HG03469 (cell line): Measurements from ENCODE around the gene RFX2.

ENCODE experiments used
- ATAC-seq: cut with Tn5 transposase; IDR thresholded peaks from one replicate; pipeline ENCODE4 v1.9.1; 2021; ENCODE audit warnings: mild to moderate bottlenecking, moderate library complexity, moderate number of reproducible peaks; ENCODE audit not compliant: unreplicated experiment

RFX2 gene

DNA sequence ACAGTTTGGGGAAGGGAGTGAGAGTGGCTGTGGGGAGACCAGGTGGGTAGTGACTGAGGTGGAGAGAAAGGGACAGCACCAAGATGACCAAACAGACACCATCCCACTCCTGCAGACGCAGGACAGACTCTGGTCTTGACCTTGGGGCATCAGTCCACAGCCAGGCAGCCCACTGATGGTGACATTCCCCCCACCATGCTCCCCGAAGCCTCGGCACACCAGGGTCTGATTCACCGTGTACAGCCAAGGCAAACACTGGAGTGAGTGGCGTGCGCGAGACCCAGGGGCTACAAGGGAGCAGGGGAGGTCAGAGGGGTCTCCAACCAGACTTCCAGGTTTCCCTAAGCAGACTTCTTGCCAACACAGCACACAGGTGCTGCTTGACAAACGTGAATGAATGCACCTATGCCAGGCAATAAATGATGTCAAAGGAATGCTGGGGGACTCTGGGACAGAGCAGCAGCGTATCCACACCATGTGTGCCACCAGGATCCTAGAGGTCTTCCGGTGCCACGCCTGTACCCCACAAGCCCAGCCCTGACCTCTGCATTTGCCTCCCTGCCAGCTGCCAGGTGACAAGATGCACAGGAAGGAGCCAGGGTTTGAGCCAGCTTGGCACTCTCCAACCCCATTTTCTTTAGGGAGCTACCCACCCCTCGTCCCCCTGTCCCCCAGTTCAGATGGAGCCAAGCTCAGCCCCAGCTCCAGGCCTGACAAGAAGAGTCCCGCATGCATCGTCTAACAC, 150.9 kb downstream of the RFX2 start:
- no peak for ATAC-seq

DNA sequence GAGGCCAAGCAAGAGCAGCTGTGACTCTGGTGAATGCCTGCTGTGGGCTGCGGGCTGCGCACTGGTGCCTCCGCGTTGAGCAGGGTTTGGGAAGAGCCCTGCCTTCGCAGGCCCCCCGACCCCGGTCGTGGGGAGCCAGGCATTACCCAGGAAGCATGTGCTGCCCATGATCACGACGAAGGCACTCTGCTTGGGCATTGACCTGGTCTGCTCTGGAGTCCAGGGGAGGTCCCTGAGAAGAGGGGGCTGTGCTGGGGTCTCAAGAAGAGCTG, 151.5 kb downstream of the RFX2 start:
- no peak for ATAC-seq

DNA sequence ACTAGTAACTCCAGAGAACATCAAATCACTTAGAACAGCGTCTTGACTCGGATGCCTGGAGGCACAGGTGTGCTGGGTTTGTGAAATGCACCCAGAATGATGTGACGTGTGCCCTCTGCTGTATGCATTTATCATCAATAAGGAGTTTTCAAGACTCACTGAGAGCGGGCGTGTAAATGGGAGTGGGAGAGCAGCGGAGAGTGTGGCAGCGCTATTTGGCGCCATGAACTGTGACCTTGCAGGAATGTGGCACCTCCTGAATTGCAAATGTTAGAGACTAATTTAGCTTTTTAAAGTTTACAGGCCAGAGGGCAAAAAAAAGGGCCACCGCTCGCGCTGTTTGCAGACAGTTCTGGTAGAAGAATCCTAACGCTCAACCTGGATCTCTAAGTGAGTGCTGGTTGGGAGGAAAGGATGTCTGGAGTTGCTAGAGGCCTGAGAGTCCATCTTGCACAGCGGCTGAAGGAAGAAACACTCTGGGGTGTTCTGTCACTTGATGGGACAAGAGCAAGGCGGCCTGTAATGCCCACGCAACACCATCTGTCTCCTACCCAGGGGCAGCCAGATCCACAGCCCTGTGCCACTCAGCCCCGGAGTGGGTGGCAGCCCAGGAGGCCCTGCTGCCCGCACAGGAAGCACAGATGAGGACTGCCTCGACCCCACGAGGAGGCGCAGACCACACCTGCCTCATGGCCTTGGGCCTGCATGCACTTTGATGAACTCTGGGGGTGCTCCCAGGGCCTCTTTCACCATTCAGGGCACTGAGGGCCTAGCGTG, 152.0 kb downstream of the RFX2 start:
- ATAC-seq, result no peak

DNA sequence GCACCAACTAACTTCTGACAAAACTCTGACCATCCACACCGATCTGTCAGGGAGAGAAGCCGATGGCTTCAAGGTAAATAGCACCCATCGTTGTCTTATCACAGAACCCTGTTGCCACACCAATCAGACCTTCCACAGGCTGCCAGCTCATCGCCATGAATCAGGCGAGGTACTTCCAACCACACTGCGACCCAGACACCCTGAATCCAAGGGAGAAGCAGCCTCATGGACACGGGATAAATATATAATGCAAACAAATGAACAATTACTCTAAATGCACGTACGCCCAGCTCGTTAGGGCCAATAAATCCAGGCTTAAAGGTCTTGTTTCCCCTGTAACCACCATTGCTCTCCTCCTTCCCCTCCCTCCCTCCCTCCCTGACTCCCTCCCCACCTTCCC, 153.1 kb downstream of the RFX2 start:
- ATAC-seq, result no peak

DNA sequence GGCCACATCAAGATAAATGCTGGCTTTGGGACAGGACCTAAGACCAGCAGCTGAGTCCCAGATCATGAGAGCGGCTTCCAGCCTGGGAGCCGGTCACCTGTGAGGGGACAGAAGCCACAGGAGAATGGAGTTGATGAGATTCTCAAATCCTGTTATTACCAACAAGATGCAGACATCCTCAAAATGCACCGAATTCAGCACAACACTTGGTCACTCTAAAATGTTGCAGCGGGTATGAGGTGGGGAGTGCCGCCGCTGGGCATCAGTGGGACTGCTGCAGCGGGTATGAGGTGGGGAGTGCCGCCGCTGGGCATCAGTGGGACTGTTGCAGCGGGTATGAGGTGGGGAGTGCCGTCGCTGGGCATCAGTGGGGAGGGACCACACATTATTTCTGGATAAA, 153.6 kb downstream of the RFX2 start:
- ATAC-seq, result no peak

DNA sequence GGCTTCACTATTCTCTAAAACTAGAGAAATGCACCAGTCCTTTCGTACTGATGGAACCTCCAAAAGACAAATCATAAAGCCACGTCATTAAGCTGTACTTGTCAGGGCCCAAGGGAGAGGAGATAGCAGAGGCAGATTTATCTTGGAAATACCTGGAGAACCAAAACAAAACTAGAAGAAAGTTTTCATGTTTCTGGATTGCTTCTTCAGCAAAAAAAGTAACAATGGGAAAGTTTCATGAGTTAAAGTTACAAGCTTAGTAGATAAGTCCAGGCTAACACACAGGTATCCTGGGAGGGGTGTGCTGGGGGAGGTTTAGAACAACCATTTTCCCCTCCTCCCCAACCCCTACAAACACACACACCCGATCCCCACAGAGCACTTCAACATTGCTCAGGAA, 154.0 kb downstream of the RFX2 start:
- no peak for ATAC-seq

DNA sequence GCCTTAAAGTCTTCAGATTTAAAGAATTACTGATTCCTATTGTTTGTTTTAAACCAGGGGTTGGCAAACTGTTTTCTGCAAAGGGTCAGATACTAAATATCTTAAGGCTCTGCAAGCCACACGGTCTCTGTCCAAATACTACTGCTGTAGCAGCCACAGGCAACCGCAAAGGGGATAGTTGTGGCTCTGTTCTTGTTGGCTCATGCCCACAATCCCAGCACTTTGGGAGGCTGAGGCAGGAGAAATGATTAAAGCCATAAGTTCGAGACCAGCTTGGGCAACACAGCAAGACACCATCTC, 154.7 kb downstream of the RFX2 start:
- no peak for ATAC-seq

DNA sequence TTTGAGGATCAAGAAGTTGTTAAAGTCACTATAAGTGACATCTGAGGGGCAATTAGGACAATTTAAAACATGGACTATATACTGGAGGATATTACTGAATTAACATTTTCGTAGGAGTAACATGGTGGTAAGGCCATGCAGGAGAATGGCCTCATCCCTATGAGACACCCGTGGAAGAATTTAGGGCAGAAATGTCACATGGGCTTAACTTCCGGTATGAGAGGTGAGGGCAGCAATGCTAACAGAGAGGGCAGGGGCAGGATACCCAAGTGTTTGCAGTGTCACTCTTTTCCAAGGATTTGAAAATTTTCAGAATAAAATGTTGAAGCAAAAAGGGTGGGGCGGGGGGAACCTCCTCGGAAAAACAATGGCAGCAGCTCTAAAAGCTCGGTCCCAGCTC, 156.0 kb downstream of the RFX2 start:
- no peak for ATAC-seq

DNA sequence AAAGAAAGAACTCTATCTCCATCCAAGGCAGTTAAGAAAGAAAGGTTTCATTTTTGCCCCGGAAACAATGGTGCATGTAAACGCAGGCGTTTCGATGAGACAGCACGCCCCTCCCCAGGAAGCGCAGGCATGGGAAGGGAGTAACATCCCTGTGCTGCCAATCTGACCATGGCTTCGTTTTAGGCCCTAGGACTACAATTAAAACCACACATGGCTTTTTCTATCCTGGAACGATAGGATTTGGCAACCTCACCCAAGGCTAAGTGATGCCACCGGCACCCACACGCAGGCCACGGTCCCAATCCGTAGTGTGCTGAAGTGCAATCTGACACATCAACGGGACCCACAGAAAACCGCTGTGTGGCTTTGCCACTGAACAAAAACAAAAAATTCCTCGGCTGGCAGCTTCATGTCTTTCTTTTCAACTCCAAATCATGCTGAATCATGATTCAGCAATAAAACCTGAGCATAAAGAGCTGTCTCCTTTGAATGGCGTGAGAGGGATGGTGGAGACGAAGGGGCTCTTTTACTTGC, 156.6 kb downstream of the RFX2 start:
- ATAC-seq, result no peak

DNA sequence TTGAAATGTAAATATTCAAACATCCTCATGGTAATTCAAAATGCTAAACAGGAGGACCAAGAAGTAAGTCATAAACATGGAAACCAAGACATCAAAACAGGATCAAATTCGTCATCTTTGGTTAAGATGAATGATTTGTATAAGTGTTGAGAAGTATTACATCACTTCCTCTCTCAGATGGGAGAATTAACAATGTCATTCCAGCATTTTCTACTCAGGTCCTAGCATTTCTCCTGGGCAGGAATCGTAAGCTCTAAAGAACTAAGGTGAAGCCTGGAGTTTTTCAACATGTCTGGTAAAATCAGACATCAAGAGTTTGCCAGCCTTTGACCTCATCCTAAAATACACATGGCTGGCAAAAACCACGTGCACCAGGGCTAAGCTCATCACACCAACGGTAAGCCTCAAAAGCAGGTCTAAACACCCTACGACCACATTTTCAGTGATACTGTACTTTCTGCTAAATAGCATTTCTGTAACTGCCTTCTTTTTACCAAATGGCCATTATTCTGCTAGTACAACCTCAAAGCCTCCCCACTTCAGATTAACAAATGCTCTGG, 157.2 kb downstream of the RFX2 start:
- ATAC-seq, result no peak

DNA sequence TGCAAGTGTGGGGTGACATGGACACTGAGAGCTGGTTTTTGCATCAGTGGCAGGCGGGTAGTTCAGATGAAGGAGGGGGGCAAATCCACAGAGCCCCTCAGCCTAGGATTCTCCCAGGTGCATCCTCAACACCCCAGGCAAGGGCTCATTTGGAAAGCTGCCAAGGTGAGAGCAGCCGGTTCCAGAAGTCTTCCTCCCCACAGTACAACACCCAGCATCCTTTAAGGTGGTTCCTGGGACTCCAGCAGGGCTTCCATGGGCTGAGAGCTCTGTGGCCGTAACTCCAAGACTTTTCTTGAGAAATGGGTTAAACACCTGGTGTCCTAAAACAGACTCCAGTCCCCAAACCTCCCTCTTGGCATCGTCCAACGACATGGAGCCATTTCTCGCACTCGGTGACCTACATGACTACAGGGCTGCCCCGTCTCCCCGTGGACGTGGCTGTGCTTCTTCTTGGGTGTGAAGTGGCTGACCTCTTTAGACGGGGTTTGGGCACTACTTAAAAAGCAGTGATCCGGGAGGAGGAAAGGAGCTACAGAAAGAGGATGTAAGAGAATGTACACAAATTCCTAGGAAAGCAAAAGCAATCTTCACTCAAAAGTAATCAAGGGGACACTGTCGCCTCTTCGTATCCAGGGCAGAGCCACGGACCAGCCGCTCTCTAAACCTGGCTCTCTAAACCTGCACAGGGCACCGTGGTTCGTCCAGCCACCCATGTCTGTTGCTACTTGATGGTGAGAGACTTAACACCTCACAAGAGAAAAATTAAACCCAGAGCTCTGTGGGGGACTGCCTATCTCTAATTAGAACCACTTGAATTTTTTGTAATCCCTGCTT, 157.9 kb downstream of the RFX2 start:
- ATAC-seq, result no peak

DNA sequence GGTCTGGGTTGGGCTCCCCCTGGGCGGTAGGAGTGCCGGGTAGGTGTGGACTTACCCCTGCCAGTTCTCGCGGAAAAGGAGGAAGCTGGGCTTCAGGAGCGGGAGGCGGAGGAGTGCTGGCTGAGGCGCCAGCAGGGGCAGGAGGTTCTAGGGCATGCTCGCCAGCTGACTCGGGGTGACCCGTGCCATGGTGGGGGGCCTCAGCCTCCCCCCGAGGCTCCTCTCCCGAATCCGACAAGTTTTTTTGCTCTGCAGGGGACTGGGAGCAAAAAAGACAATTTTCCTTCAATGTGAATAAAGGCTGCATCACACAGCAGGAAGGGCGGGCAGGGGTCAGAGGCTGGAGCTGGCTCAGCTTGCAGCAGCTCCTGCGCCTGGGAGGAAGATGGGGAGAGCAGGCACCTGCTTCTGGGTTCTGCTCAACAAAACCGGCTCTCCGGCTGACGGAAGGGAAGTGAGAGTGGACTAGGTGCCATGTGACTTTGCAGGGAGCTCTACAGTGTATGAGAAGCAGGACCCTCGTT, 158.9 kb downstream of the RFX2 start:
- ATAC-seq, result no peak

DNA sequence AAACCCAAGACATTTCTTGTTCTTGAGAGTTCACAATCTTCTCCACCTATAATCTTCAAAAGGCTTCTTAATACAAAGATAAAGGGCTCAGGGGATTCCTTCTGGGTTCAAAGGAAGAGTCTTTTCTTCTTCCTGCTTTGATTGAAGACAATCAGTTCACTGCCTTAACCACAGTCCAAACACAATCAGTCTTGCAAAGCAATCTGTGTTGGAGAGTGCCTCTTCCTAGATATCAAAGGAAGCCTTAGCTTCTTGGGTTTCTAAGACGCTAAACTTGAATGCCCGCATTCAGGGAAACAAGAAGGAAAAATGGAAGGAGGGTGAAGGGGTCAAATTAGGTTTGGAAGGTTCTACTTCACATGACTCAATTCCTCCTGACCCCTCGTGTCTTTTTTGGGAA, 159.6 kb downstream of the RFX2 start:
- ATAC-seq, result no peak

DNA sequence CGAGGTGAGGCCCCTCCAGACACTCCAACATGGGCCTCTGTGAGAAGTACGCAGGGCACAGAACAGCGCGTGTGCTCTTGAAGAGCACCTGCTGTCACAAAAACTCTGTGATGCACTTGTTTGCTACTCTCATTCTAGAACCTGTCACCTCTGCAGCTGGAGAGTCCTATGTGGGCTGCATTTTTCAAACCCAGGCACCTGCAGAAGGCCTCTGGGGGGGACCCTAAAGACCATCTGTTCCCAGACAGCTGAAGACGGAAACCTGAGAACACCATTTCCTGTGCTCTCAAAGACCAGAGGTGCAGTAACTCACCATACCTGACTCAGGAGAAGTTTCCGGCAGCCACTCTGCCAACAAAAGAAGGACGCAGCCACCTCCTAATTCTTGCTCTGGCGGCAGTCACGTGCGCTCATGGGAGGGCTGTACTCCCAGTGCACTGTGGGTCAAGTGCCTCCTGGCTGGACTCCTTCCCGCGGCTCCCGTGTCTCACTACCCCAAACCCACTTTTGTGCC, 160.5 kb downstream of the RFX2 start:
- ATAC-seq, result no peak

DNA sequence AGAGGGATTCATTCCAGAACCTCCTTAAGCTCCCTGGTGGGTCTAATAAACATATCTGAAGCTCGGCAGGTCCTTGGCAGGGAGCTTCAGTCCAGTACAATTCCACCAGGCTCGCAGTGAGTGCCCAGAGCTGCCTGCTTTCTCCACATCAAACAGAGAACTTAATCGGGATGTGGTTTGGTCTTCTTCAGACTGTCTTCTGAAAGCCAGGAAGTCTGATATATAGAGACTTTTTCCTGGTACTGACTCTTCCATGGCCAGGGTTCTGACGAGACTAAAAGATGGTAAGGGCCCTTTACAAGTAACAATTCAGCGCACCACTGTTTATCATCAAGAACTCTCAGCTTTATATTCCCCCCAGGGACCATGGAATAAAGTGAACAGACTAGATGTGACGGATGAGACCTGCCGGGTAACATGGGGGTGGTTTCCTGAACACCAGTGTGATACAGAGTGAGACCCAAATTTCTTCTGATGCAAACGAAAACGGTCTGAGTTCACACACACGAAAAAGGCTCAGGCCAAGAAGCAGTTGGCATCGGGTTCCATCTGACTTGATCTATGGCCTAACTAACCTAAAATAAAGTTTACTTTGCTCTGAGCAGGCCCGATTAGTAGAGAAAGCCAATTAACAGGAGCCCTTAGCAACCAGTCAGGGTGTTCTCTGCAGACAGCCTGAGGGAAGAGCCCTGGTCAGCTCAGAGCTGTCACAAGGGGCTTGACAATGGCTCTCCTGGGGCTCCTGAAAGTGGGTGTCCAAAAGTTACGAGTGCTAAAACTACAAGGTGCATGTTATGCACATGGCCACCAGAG, 161.3 kb downstream of the RFX2 start:
- no peak for ATAC-seq

DNA sequence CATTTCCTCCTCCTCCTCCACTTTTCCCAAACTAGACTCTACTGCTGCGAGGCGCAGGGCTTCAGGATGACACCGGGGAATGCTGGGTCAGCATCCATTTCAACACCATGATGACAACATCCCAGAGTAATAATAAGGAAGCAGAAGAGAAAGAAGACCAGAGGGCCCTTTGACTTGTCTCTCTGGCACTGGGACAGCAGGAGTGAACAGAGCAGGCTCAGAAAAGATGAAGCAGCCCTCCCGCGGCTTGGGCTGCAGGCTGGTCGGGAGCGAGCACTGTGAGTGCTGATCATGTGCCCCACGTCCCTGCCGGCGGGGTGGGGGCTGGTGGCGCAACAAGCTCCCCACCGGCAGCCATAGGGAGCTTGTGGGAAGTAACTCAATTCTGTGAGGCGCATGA, 162.9 kb downstream of the RFX2 start:
- ATAC-seq, result no peak

DNA sequence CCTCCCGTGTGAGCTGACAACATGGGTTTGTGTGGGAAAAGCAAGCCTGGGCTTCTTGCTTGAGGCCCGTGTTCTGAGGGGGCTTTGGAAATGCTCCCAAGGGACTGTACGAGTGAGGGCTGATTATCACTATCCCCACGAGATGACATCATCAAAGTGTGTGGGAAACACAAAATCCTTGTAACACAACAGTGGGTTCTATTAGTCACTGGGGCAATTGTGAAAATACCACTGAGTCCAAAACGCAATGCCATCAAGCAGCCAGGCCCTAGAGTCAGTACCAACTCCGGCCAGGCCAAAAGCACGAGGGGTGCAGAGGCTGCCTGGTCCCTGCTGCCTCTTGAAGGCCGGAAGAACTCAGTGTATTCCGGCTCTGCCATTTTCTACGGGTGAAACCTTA, 166.7 kb downstream of the RFX2 start:
- ATAC-seq, result no peak
